Liver (tissue), 9 donors: ENCODE measurements around the gene RNF212. TPM values are rescaled to one million over a fixed set of nuclear protein-coding genes. Genes with fewer than 3 reads are reported as not detected.

ENCODE experiments used
- DNase-seq: peaks from one replicate; pipeline ENCODE4 v3.0.0-alpha.2; 2017; ENCODE audit warnings: low spot score
- H3K27ac ChIP-seq, 2 donors: one replicate each; pipeline ENCODE4 v1.7.0; 2013; ENCODE audit warnings: inconsistent platforms in 2 of 2, low read length in 2 of 2, control low read depth in 1 of 2, low read depth in 1 of 2, mild to moderate bottlenecking in 1 of 2
- H3K27me3 ChIP-seq, 4 donors: one replicate each; pipeline versions ENCODE4 v1.6.1 to v1.7.0; 2013; ENCODE audit warnings: low read length in 3 of 4, inconsistent platforms in 1 of 4, mild to moderate bottlenecking in 1 of 4, moderate library complexity in 1 of 4; ENCODE audit not compliant: control insufficient read depth in 4 of 4, insufficient read depth in 4 of 4
- H3K36me3 ChIP-seq, 4 donors: one replicate each; pipeline versions ENCODE4 v1.6.1 to v1.7.0; 2013; ENCODE audit warnings: low read length in 3 of 4, mild to moderate bottlenecking in 3 of 4, low read depth in 1 of 4, moderate library complexity in 1 of 4; ENCODE audit not compliant: control insufficient read depth in 4 of 4, insufficient read depth in 3 of 4
- H3K4me1 ChIP-seq, 4 donors: one replicate each; pipeline versions ENCODE4 v1.6.1 to v1.7.0; 2013; ENCODE audit warnings: low read length in 3 of 4, mild to moderate bottlenecking in 3 of 4, moderate library complexity in 1 of 4; ENCODE audit not compliant: control insufficient read depth in 4 of 4, insufficient read depth in 4 of 4
- H3K4me3 ChIP-seq, 3 donors: one replicate each; pipeline versions ENCODE4 v1.6.1 to v1.7.0; 2013; ENCODE audit warnings: low read length in 3 of 3, control low read depth in 1 of 3, low read depth in 1 of 3, mild to moderate bottlenecking in 1 of 3
- H3K9ac ChIP-seq, 2 donors: one replicate each; pipeline ENCODE4 v1.7.0; 2013; ENCODE audit warnings: low read length in 2 of 2, mild to moderate bottlenecking in 2 of 2, moderate library complexity in 2 of 2, control low read depth in 1 of 2, low read depth in 1 of 2
- H3K9me3 ChIP-seq, 4 donors: one replicate each; pipeline versions ENCODE4 v1.6.1 to v1.7.0; 2013; ENCODE audit warnings: low read length in 3 of 4; ENCODE audit not compliant: control insufficient read depth in 4 of 4
- CTCF ChIP-seq: fragments of 150-350 bp; IDR thresholded peaks from 2 replicates; pipeline ENCODE4 v1.5.1; 2017; ENCODE audit warnings: improper control_type of control experiment, low read depth, low read length; ENCODE audit not compliant: missing input control
- EGR1 ChIP-seq, 2 donors: IDR thresholded peaks; 2 replicates each; pipeline ENCODE4 v1.6.1; 2016 to 2018; ENCODE audit warnings: antibody characterized with exemption in 2 of 2, low read depth in 2 of 2
- FOXA2 ChIP-seq: IDR thresholded peaks from 2 replicates; pipeline ENCODE4 v1.6.1; 2016; ENCODE audit warnings: antibody characterized with exemption
- GABPA ChIP-seq, 2 donors: IDR thresholded peaks in 1 of 2; conservative IDR thresholded peaks in 1 of 2; 2 replicates each; pipeline ENCODE4 v1.6.1; 2016; ENCODE audit warnings: antibody characterized with exemption in 2 of 2, mild to moderate bottlenecking in 1 of 2, moderate library complexity in 1 of 2
- HNF4A ChIP-seq, 2 donors: conservative IDR thresholded peaks; 2 replicates each; pipeline ENCODE4 v1.6.1; 2016; ENCODE audit warnings: antibody characterized with exemption in 2 of 2, mild to moderate bottlenecking in 2 of 2
- MAX ChIP-seq: IDR thresholded peaks from 2 replicates; pipeline ENCODE4 v1.6.1; 2016; ENCODE audit warnings: antibody characterized with exemption
- RAD21 ChIP-seq, 2 donors: IDR thresholded peaks; 2 replicates each; pipeline ENCODE4 v1.6.1; 2016; ENCODE audit warnings: antibody characterized with exemption in 2 of 2, mild to moderate bottlenecking in 2 of 2
- REST ChIP-seq: IDR thresholded peaks from 2 replicates; pipeline ENCODE4 v1.6.1; 2016; ENCODE audit warnings: antibody characterized with exemption, mild to moderate bottlenecking
- RXRA ChIP-seq, 2 donors: IDR thresholded peaks; 2 replicates each; pipeline ENCODE4 v1.6.1; 2017 to 2018; ENCODE audit warnings: antibody characterized with exemption in 2 of 2, mild to moderate bottlenecking in 1 of 2
- TAF1 ChIP-seq: conservative IDR thresholded peaks from 2 replicates; pipeline ENCODE4 v1.6.1; 2016; ENCODE audit warnings: antibody characterized with exemption, mild to moderate bottlenecking
- YY1 ChIP-seq: IDR thresholded peaks from 2 replicates; pipeline ENCODE4 v1.6.1; 2016; ENCODE audit warnings: antibody characterized with exemption, mild to moderate bottlenecking
- ZBTB33 ChIP-seq: IDR thresholded peaks from 2 replicates; pipeline ENCODE4 v1.6.1; 2016; ENCODE audit warnings: antibody characterized with exemption
- WGBS: extraction: QIAGEN DNeasy Blood & Tissue Kit; methylation state at CpG from one replicate; pipeline ENCODE4 v1.1.7; 2013; 5-methylcytosine and 5-hydroxymethylcytosine counted together
- polyA plus RNA-seq, 2 donors: library from polyadenylated mRNA; stranded (reverse) in 1 of 2; unstranded in 1 of 2; fragments of 200-250 nt in 1 of 2; fragments of >200 nt in 1 of 2; fragmentation: Nextera tagmentation in 1 of 2; extraction: Ambion mirVana in 1 of 2; gene quantifications; one replicate each; pipeline versions ENCODE4 v1.2.1 to v1.2.3, GENCODE V29; 2013 to 2015
- total RNA-seq, 2 donors: library from RNA; depleted of rRNA; stranded (reverse); fragments of >200 nt; gene quantifications; one replicate each; pipeline ENCODE4 v1.2.3, GENCODE V29; 2014
- donor health status: healthy.
- donor health status: healthy.
- donor health status: healthy.
- donor health status: healthy.
- donor health status: healthy.

RNF212 gene
- total and polyA plus RNA-seq, 4 donors: 0.32 to 0.47 (median 0.38) TPM; not detected in 1

- no peak overlapping the region for H3K27ac ChIP-seq
- H3K4me3 ChIP-seq: no peak overlapping the region
- DNase-seq: peak; percentile 3
- H3K36me3 ChIP-seq: no peaks in the 10 kb centered on the region
- H3K27me3 ChIP-seq: no peaks in the 10 kb centered on the region
- no peak for TF ChIP-seq HNF4A (conservative IDR thresholded peaks at IDR 0.05)
- no peak for TF ChIP-seq FOXA2
- WGBS: 93% methylated on average over 9 of the region's 9 CpGs
- H3K4me1 ChIP-seq: peaks cover 0 to 4% (median 1%) of the 10 kb centered on the region in 4 donors
- no peak overlapping the region for H3K9ac ChIP-seq
- H3K9me3 ChIP-seq: no peaks in the 10 kb centered on the region
These were observed 15.8 kb downstream of the RNF212 start for GRCh38 chr4:1097553-1097952.

- WGBS: 90% methylated on average over 5 of the region's 5 CpGs
- H3K27me3 ChIP-seq: no peaks in the 10 kb centered on the region
- DNase-seq: peak; percentile 13
- no peaks in the 10 kb centered on the region for H3K9me3 ChIP-seq
- H3K4me3 ChIP-seq: no peak overlapping the region
- H3K27ac ChIP-seq: no peak overlapping the region
- no peak overlapping the region for H3K9ac ChIP-seq
- TF ChIP-seq RAD21 (IDR thresholded peaks at IDR 0.05) (no peak), RXRA (IDR thresholded peaks at IDR 0.05) (no peak), HNF4A (conservative IDR thresholded peaks at IDR 0.05) (no peak), GABPA (IDR thresholded peaks at IDR 0.05 in 1 of 2, conservative IDR thresholded peaks at IDR 0.05 in 1 of 2) (no peak), TAF1 (no peak), ZBTB33 (no peak), YY1 (no peak), MAX (no peak), EGR1 (IDR thresholded peaks at IDR 0.05; ENCODE audit: low read depth in 2 of 2) (no peak), REST (no peak), CTCF (no peak)
- peaks cover 0 to 10% (median 6%) of the 10 kb centered on the region in 4 donors for H3K4me1 ChIP-seq
- H3K36me3 ChIP-seq: no peaks in the 10 kb centered on the region
These were observed 16.5 kb downstream of the RNF212 start for GRCh38 chr4:1096841-1097240.
